Hepatic stellate cell (primary cell): ENCODE results near the gene MAP2K5.
A peak's percentile ranks its signal among the peaks of the same experiment; 100 is the strongest.
"Not testable (repeated sequence)": the region's sequence is repeated elsewhere in the genome, so short reads cannot be mapped to it uniquely, and the experiment has no call there.

Experiments used
- DNase-seq: peaks from one replicate; pipeline ENCODE4 v3.0.0; 2011; ENCODE audit warnings: low spot score

The MAP2K5 gene

GRCh38 chr15:67672834-67673233, 130.3 kb downstream of the MAP2K5 start:
- DNase-seq: not testable (repeated sequence)

- no peak for DNase-seq
These were observed 132.5 kb downstream of the MAP2K5 start for GRCh38 chr15:67674983-67675382.

GRCh38 chr15:67678089-67678488, 135.6 kb downstream of the MAP2K5 start:
- no peak for DNase-seq

GRCh38 chr15:67678993-67679392, 136.5 kb downstream of the MAP2K5 start:
- no peak for DNase-seq

- DNase-seq: no peak
These were observed 138.1 kb downstream of the MAP2K5 start for GRCh38 chr15:67680641-67681040.

- DNase-seq: no peak
These were observed 142.6 kb downstream of the MAP2K5 start for GRCh38 chr15:67685008-67685599.

- DNase-seq: no peak
These were observed 143.2 kb downstream of the MAP2K5 start for GRCh38 chr15:67685716-67686115.

- peak; percentile 4 for DNase-seq
These were observed 148.4 kb downstream of the MAP2K5 start for GRCh38 chr15:67690936-67691335.

- no peak for DNase-seq
These were observed 148.9 kb downstream of the MAP2K5 start for GRCh38 chr15:67691450-67691849.

GRCh38 chr15:67692573-67692972, 150.1 kb downstream of the MAP2K5 start:
- no peak for DNase-seq

- no peak for DNase-seq
These were observed 153.6 kb downstream of the MAP2K5 start for GRCh38 chr15:67696087-67696486.

- DNase-seq: no peak
These were observed 157.5 kb downstream of the MAP2K5 start for GRCh38 chr15:67700023-67700422.

- DNase-seq: no peak
These were observed 159.2 kb downstream of the MAP2K5 start for GRCh38 chr15:67701669-67702068.

GRCh38 chr15:67707520-67708283, 165.2 kb downstream of the MAP2K5 start:
- no peak for DNase-seq

GRCh38 chr15:67708500-67708899, 166.0 kb downstream of the MAP2K5 start:
- no peak for DNase-seq

- no peak for DNase-seq
These were observed 172.7 kb downstream of the MAP2K5 start for GRCh38 chr15:67715170-67715569.

- DNase-seq: no peak
These were observed 173.7 kb downstream of the MAP2K5 start for GRCh38 chr15:67716171-67716570.

GRCh38 chr15:67717776-67718175, 175.3 kb downstream of the MAP2K5 start:
- DNase-seq: no peak

GRCh38 chr15:67719330-67719959, 176.9 kb downstream of the MAP2K5 start:
- no peak for DNase-seq

- no peak for DNase-seq
These were observed 178.2 kb downstream of the MAP2K5 start for GRCh38 chr15:67720556-67721175.

- DNase-seq: no peak
These were observed 179.7 kb downstream of the MAP2K5 start for GRCh38 chr15:67722030-67722817.
